CD14-positive monocyte (primary cell): ENCODE results near the gene HBM. TPM values are rescaled to one million over a fixed set of nuclear protein-coding genes. Genes with fewer than 3 reads are reported as not detected.
"Not testable (repeated sequence)": the region's sequence is repeated elsewhere in the genome, so short reads cannot be mapped to it uniquely, and the experiment has no call there.

Source experiments
- DNase-seq, 3 donors: peaks; one replicate each; pipeline ENCODE4 v3.0.0-alpha.2; 2011 to 2022
- H2AFZ ChIP-seq: 2 replicates; pipeline ENCODE4 v1.6.0; 2012; ENCODE audit warnings: mild to moderate bottlenecking, low read depth, low read length, inconsistent platforms; ENCODE audit not compliant: insufficient read depth, poor library complexity, severe bottlenecking
- H3K27ac ChIP-seq, 2 donors: 1 replicate in 1 of 2; 2 replicates in 1 of 2; pipeline ENCODE4 v1.5.1; 2012 to 2013; ENCODE audit warnings: low read length in 2 of 2, control low read depth in 1 of 2, inconsistent platforms in 1 of 2, low read depth in 1 of 2, mild to moderate bottlenecking in 1 of 2
- H3K27me3 ChIP-seq, 2 donors: one replicate each; pipeline versions ENCODE4 v1.6.0 to v1.6.1; 2011 to 2013; ENCODE audit warnings: low read length in 2 of 2; ENCODE audit not compliant: control insufficient read depth in 2 of 2, insufficient read depth in 2 of 2
- H3K36me3 ChIP-seq, 2 donors: replicated peaks in 1 of 2; 1 replicate in 1 of 2; 2 replicates in 1 of 2; pipeline versions ENCODE4 v1.5.1 to v1.6.1; 2012 to 2013; ENCODE audit warnings: low read length in 2 of 2, control low read depth in 1 of 2, inconsistent platforms in 1 of 2, mild to moderate bottlenecking in 1 of 2; ENCODE audit not compliant: insufficient read depth in 2 of 2, control insufficient read depth in 1 of 2
- H3K4me1 ChIP-seq, 2 donors: 1 replicate in 1 of 2; 2 replicates in 1 of 2; pipeline versions ENCODE4 v1.5.1 to v1.6.1; 2012 to 2013; ENCODE audit warnings: low read length in 2 of 2, control low read depth in 1 of 2, inconsistent platforms in 1 of 2, mild to moderate bottlenecking in 1 of 2, moderate library complexity in 1 of 2; ENCODE audit not compliant: insufficient read depth in 2 of 2, control insufficient read depth in 1 of 2
- H3K4me2 ChIP-seq: replicated peaks from 2 replicates; pipeline ENCODE3; 2012; ENCODE audit warnings: low read length, moderate library complexity, mild to moderate bottlenecking; ENCODE audit not compliant: poor library complexity, severe bottlenecking; ENCODE audit errors: extremely low read depth
- H3K4me3 ChIP-seq, 3 experiments: fragments of 200-600 bp in 1 of 3; sonication (generic) in 1 of 3; replicated peaks in 1 of 3; 1 replicate in 2 of 3; 2 replicates in 1 of 3; pipeline ENCODE4 v1.5.1; 2011 to 2013; ENCODE audit warnings: low read length in 3 of 3, mild to moderate bottlenecking in 3 of 3, control low read depth in 2 of 3, low read depth in 2 of 3, inconsistent platforms in 1 of 3, moderate library complexity in 1 of 3
- H3K79me2 ChIP-seq: 2 replicates; pipeline ENCODE4 v1.6.0; 2012; ENCODE audit warnings: mild to moderate bottlenecking, control low read depth, inconsistent platforms, low read length, moderate library complexity; ENCODE audit not compliant: insufficient read depth
- H3K9ac ChIP-seq: 2 replicates; pipeline ENCODE4 v1.6.0; 2017; ENCODE audit warnings: low read length, mild to moderate bottlenecking; ENCODE audit not compliant: insufficient read depth, poor library complexity, severe bottlenecking
- H3K9me3 ChIP-seq, 2 donors: replicated peaks in 1 of 2; 1 replicate in 1 of 2; 2 replicates in 1 of 2; pipeline versions ENCODE4 v1.5.1 to v1.6.1; 2012 to 2013; ENCODE audit warnings: low read length in 2 of 2, control low read depth in 1 of 2; ENCODE audit not compliant: control insufficient read depth in 1 of 2, insufficient read depth in 1 of 2
- H4K20me1 ChIP-seq: 2 replicates; pipeline ENCODE4 v1.6.0; 2012; ENCODE audit warnings: mild to moderate bottlenecking, low read length, control low read depth, moderate library complexity; ENCODE audit not compliant: insufficient read depth
- H3K27ac Mint-ChIP-seq, 7 donors: one replicate each; pipeline ENCODE4 v1.8.0; 2020; ENCODE audit warnings: mild to moderate bottlenecking in 7 of 7, mixed read lengths in 7 of 7, moderate library complexity in 6 of 7, inconsistent platforms in 2 of 7
- H3K27me3 Mint-ChIP-seq, 3 donors: one replicate each; pipeline ENCODE4 v1.8.0; 2021 to 2022; ENCODE audit warnings: low read depth in 3 of 3, mild to moderate bottlenecking in 3 of 3, mixed read lengths in 3 of 3, moderate library complexity in 3 of 3, inconsistent platforms in 1 of 3
- H3K36me3 Mint-ChIP-seq, 2 donors: one replicate each; pipeline ENCODE4 v1.8.0; 2020; ENCODE audit warnings: mixed read lengths in 2 of 2, inconsistent platforms in 1 of 2, mild to moderate bottlenecking in 1 of 2
- H3K4me1 Mint-ChIP-seq: one replicate; pipeline ENCODE4 v1.8.0; 2020; ENCODE audit warnings: mild to moderate bottlenecking, mixed read lengths
- H3K4me3 Mint-ChIP-seq, 2 donors: one replicate each; pipeline ENCODE4 v1.8.0; 2020; ENCODE audit warnings: mild to moderate bottlenecking in 2 of 2, mixed read lengths in 2 of 2, moderate library complexity in 1 of 2
- H3K9me3 Mint-ChIP-seq, 7 donors: one replicate each; pipeline ENCODE4 v1.8.0; 2020 to 2022; ENCODE audit warnings: mixed read lengths in 7 of 7, mild to moderate bottlenecking in 6 of 7, moderate library complexity in 6 of 7, inconsistent platforms in 2 of 7
- WGBS: methylation state at CpG from one replicate; pipeline ENCODE4 v1.1.5; 2013; ENCODE audit warnings: missing lambda C conversion rate; ENCODE audit not compliant: insufficient coverage; 5-methylcytosine and 5-hydroxymethylcytosine counted together
- intact Hi-C, 2 donors: fragments of 100-400 bp; cut with micrococcal nuclease; formaldehyde crosslinking; loops; one replicate each; pipeline versions ENCODE4 v1.15.0 to v1.15.1; 2023
- polyA plus RNA-seq, 3 donors: library from polyadenylated mRNA; depleted of rRNA in 1 of 3; unstranded in 2 of 3; stranded (reverse) in 1 of 3; fragments of 300-500 nt in 2 of 3; fragments of >200 nt in 1 of 3; fragmentation: Illumina TruSeq in 2 of 3; gene quantifications; 1 replicate in 2 of 3; 2 replicates in 1 of 3; pipeline ENCODE4 v1.2.3, GENCODE V29; 2012 to 2021
- TF ChIP-seq, protein P1 (sequence below): fragments of 200-600 bp; IDR thresholded peaks from one replicate; pipeline ENCODE4 v1.8.0; 2022; ENCODE audit warnings: antibody characterized with exemption, mild to moderate bottlenecking

The HBM gene
- polyA plus RNA-seq, 3 donors = not detected

- 69% methylated on average over 13 of the region's 18 CpGs for WGBS
- no peak overlapping the region for H3K4me3 ChIP-seq
- no peak overlapping the region for H3K9ac ChIP-seq
- H3K36me3 ChIP-seq = no peaks in the 10 kb centered on the region
- Mint-ChIP-seq H3K27ac (no peak overlapping the region), H3K4me1 (peaks cover 7% of the 10 kb centered on the region), H3K27me3 (peaks cover 51 to 66% (median 61%) of the 10 kb centered on the region in 3 donors), H3K9me3 (peaks cover 0 to 7% (median 5%) of the 10 kb centered on the region in 7 donors), H3K4me3 (no peak overlapping the region), H3K36me3 (no peaks in the 10 kb centered on the region)
- H3K27ac ChIP-seq = no peak overlapping the region
- H4K20me1 ChIP-seq = no peaks in the 10 kb centered on the region
- H3K4me1 ChIP-seq = peaks cover 8 to 9% of the 10 kb centered on the region in 2 donors
- H3K9me3 ChIP-seq = peaks cover 0 to 5% of the 10 kb centered on the region in 2 donors
- H3K4me2 ChIP-seq = no peak overlapping the region
- H3K27me3 ChIP-seq = peaks cover 14 to 30% of the 10 kb centered on the region in 2 donors
- TF ChIP-seq, protein P1, sequence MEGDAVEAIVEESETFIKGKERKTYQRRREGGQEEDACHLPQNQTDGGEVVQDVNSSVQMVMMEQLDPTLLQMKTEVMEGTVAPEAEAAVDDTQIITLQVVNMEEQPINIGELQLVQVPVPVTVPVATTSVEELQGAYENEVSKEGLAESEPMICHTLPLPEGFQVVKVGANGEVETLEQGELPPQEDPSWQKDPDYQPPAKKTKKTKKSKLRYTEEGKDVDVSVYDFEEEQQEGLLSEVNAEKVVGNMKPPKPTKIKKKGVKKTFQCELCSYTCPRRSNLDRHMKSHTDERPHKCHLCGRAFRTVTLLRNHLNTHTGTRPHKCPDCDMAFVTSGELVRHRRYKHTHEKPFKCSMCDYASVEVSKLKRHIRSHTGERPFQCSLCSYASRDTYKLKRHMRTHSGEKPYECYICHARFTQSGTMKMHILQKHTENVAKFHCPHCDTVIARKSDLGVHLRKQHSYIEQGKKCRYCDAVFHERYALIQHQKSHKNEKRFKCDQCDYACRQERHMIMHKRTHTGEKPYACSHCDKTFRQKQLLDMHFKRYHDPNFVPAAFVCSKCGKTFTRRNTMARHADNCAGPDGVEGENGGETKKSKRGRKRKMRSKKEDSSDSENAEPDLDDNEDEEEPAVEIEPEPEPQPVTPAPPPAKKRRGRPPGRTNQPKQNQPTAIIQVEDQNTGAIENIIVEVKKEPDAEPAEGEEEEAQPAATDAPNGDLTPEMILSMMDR = no peak
- no peaks in the 10 kb centered on the region for H3K79me2 ChIP-seq
- no peak for DNase-seq
- no peak overlapping the region for H2AFZ ChIP-seq
- intact Hi-C loops = no loop called here
Measured at GRCh38 chr16:160691-161190, 5.0 kb upstream of the HBM start.

DNA sequence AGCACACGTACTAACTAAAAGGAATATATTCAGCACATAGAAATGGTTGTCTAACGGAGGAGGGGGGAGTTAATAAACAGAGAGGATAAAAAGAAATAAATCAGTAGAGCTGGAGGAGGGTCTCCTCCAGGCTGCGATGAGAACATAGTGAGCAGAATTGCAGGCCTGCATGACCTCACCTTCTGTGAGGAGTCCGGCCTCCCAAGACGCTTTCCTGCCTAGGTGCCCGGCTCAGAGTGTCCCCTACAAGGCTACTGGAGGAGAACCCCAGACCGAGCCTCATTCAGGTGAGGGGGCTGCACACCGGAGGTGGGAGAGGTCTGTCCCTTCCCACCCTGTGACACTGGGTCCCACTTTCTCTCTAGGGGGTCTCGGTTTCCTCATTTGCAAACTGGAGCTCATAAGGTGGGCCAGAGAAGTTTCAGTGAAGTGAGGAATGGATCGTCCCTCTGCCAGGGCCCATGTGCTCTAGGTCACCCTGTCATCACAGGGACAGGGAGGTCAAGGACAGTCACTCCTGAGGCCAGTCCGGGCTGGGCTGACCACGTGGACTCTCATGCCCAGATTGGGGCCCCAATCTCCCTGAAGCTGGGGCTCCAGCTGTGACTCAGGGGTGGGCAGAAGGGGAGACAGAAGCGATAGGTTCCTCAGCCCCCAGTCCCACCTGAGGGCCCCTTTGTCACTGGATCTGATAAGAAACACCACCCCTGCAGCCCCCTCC lies 3.3 kb upstream of the HBM start:
- H3K27me3 ChIP-seq = peaks cover 24 to 36% of the 10 kb centered on the region in 2 donors
- H3K27ac ChIP-seq = no peak overlapping the region
- no peaks in the 10 kb centered on the region for H3K36me3 ChIP-seq
- TF ChIP-seq, protein P1 = no peak
- peaks cover 8 to 16% of the 10 kb centered on the region in 2 donors for H3K4me1 ChIP-seq
- peaks cover 0 to 20% of the 10 kb centered on the region in 2 donors for H3K9me3 ChIP-seq
- no peak overlapping the region for H3K9ac ChIP-seq
- Mint-ChIP-seq H3K4me1 (peaks cover 10% of the 10 kb centered on the region), H3K9me3 (peaks cover 0 to 11% (median 6%) of the 10 kb centered on the region in 7 donors), H3K36me3 (no peaks in the 10 kb centered on the region), H3K27me3 (peaks cover 55 to 69% (median 60%) of the 10 kb centered on the region in 3 donors), H3K4me3 (no peak overlapping the region), H3K27ac (no peak overlapping the region)
- no peaks in the 10 kb centered on the region for H4K20me1 ChIP-seq
- intact Hi-C loops = no loop called here
- no peak overlapping the region for H3K4me2 ChIP-seq
- DNase-seq = no peak
- no peaks in the 10 kb centered on the region for H3K79me2 ChIP-seq
- 97% methylated on average over 8 of the region's 13 CpGs for WGBS
- no peak overlapping the region for H3K4me3 ChIP-seq
- no peak overlapping the region for H2AFZ ChIP-seq

- H4K20me1 ChIP-seq, H3K4me3 Mint-ChIP-seq, H3K27ac Mint-ChIP-seq, H2AFZ ChIP-seq, H3K9ac ChIP-seq, H3K4me2 ChIP-seq, H3K27ac ChIP-seq, H3K79me2 ChIP-seq, DNase-seq, H3K4me3 ChIP-seq, H3K4me1 Mint-ChIP-seq, intact Hi-C loops, H3K36me3 Mint-ChIP-seq, H3K36me3 ChIP-seq: not testable (repeated sequence)
- WGBS = 100% methylated on average over 2 of the region's 10 CpGs
- H3K4me1 ChIP-seq = peaks cover 8 to 16% of the 10 kb centered on the region in 2 donors
- Mint-ChIP-seq H3K9me3 (peaks cover 0 to 11% (median 6%) of the 10 kb centered on the region in 7 donors), H3K27me3 (peaks cover 56 to 70% (median 60%) of the 10 kb centered on the region in 3 donors)
- peaks cover 0 to 21% of the 10 kb centered on the region in 2 donors for H3K9me3 ChIP-seq
- H3K27me3 ChIP-seq = peaks cover 29 to 43% of the 10 kb centered on the region in 2 donors
Measured at GRCh38 chr16:163139-163538, 2.6 kb upstream of the HBM start.
